Breast epithelium (tissue), 3 donors: ENCODE data around the gene ANO3.

Source experiments
- CTCF ChIP-seq, 3 donors: fragments of 450-650 bp; IDR thresholded peaks; one replicate each; pipeline ENCODE4 v1.5.1; 2016 to 2017; ENCODE audit warnings: antibody characterized with exemption in 3 of 3, mild to moderate bottlenecking in 3 of 3, moderate library complexity in 3 of 3
- POLR2A ChIP-seq: fragments of 450-650 bp; IDR thresholded peaks from one replicate; pipeline ENCODE4 v1.6.1; 2016; ENCODE audit warnings: antibody characterized with exemption, mild to moderate bottlenecking, moderate library complexity

- no peak for TF ChIP-seq CTCF (IDR thresholded peaks at IDR 0.05)
- no peak for TF ChIP-seq POLR2A
Measured at GRCh38 chr11:26359055-26359454, 27.1 kb downstream of the ANO3 start.
